HG03175 (cell line): ENCODE measurements around the gene FAM72C.
"Not testable (repeated sequence)": the region's sequence is repeated elsewhere in the genome, so short reads cannot be mapped to it uniquely, and the experiment has no call there.

Experiments
- ATAC-seq: cut with Tn5 transposase; IDR thresholded peaks from one replicate; pipeline ENCODE4 v1.9.1; 2021; ENCODE audit warnings: mild to moderate bottlenecking, moderate library complexity; ENCODE audit not compliant: unreplicated experiment

Gene FAM72C

GRCh38 chr1:143918552-143918951 is 53.2 kb downstream of the FAM72C start:
- ATAC-seq = not testable (repeated sequence)

- ATAC-seq = not testable (repeated sequence)
Measured at GRCh38 chr1:143913705-143914104, 58.1 kb downstream of the FAM72C start.
